GM18502 (cell line): ENCODE data around the gene SULT1A2.
A peak's percentile ranks its signal among the peaks of the same experiment; 100 is the strongest.
"Not testable (repeated sequence)": the region's sequence is repeated elsewhere in the genome, so short reads cannot be mapped to it uniquely, and the experiment has no call there.

Experiments
- ATAC-seq: cut with Tn5 transposase; IDR thresholded peaks from one replicate; pipeline ENCODE4 v1.9.1; 2021; ENCODE audit warnings: mild to moderate bottlenecking; ENCODE audit not compliant: unreplicated experiment, poor library complexity

Gene SULT1A2

GRCh38 chr16:28562199-28562598 lies 34.7 kb downstream of the SULT1A2 start:
- ATAC-seq, result no peak

DNA sequence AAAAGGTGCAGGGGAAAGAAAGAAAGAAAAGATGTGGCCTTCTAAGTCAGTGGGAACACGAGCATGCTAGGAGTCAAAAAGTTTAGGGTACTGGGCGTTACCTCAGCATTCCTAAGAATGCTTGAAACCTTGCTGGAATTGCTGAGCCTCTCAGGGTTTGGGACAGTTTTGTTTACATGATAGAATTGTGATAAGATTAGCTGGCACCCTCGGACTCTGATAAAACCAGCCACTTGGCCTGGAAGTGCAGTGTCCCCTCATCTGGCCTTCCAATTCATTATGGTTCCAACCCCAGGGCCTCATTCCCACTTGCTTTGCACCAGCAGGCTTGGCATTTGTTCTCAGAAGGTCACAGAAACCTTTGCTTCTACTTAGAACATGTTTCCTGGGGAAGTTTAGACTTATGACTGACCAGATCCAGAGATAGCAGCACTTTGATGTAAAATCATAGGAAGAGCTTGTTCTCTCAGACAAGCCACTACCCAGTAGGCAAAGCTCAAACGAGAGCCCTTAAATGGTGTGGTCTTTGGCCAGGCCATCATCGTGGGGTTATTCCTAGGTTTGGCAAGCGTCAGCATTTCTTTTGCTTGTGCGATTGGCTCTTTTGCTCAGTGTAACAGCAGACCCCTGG lies 35.2 kb downstream of the SULT1A2 start:
- no peak for ATAC-seq

- no peak for ATAC-seq
Measured at GRCh38 chr16:28558456-28558855, 38.4 kb downstream of the SULT1A2 start.

- ATAC-seq, result no peak
Measured at GRCh38 chr16:28556914-28557320, 39.9 kb downstream of the SULT1A2 start.

DNA sequence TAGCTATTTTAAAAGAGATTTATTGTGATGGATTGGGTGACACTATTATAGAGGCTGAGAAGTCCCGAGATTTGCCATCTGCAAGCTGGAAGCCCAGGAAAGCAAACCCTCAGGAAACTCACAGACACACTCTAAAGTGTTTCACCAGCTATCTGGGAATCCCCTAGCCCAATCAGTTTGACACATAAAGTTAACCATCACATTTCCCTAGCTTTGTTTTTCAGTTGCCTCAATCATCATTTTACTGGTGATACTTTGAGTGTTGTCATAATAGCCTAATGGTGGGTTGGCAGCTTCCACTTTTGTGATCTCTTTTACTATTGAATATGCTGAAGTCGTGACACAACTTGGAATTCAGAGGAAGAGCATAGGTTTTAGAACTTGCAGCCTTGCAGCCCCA lies 41.3 kb downstream of the SULT1A2 start:
- ATAC-seq, result no peak

DNA sequence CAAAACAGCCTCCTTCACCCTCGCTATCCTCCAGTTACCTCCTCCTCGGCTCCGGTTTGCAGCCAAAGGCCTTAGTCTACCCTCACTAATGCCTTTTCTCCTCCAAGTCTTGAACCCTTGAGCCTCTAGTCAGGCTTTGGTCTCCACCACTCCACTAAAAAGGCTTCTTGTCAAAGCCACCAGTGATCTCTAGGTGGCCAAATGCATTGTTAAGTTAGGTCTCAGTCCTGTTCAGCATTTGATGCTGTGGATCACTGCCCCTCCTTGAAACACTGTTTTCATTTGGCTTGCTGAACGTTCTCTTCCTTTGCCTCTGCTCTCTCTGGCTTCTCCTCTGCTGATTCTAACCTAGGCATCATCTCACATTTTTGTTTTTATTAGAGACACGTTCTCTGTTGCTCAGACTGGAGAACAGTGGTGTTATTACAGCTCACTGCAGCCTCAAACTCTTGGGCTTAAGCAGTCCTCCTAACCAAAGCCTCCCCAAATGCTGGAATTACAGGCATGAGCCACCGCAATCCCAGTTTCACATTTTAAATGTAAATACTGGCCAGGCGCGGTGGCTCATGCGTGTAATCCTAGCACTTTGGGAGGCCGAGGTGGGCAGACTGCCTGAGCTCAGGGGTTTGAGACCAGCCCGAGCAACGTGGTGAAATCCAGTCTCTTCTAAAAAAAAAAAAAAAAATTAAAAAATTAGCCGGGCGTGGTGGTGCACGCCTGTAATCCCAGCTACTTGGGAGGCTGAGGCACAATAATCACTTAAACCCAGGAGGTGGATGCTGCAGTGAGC lies 42.0 kb downstream of the SULT1A2 start:
- no peak for ATAC-seq

DNA sequence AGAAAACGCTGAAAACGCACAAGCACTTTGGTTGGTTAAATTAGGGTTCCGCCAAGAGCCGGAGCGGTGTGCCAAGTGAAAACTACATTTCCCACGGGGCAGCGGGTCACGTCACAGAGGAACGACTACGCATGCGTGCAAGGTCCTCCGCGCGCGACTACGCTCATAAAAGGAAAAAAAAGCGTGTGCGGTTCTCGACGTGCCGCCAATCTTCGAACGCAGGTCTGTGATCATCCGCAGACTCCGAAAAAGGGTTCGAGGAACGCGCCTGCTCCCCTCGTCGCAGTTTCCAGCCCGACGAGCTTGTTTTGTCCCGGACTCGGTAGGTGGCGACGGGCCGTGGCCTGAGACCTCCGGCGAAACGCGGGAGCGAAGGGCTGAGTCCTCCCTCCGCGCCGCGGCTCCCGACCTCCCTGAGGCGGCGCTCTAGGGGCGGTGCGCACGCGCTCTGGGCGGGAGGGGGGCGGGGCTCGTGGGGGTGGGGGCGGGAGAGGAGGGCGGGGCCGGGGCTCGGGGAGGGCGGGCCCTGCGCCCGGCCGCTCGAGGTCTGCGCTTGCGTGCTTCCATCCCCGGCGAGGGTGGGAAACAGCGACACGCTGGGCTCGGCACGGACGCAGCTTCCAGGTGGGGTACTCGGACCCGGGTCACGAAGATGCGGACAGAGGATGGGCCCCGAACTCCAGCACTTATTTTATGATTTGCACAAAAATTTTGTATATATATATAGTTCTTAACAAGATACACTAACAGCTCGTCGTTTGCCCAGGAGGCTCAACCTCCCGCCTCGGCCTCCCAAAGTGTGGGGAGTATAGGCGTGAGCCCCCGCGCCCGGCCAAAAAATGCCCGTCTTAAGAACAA lies 42.8 kb downstream of the SULT1A2 start, which contains the start of gene SGF29:
Gene SGF29 (plus strand): TSS at position 145 of the 858 bp plus-strand sequence. CDS start 27,150 bp downstream, outside the sequence.
- peak; percentile 79 for ATAC-seq

DNA sequence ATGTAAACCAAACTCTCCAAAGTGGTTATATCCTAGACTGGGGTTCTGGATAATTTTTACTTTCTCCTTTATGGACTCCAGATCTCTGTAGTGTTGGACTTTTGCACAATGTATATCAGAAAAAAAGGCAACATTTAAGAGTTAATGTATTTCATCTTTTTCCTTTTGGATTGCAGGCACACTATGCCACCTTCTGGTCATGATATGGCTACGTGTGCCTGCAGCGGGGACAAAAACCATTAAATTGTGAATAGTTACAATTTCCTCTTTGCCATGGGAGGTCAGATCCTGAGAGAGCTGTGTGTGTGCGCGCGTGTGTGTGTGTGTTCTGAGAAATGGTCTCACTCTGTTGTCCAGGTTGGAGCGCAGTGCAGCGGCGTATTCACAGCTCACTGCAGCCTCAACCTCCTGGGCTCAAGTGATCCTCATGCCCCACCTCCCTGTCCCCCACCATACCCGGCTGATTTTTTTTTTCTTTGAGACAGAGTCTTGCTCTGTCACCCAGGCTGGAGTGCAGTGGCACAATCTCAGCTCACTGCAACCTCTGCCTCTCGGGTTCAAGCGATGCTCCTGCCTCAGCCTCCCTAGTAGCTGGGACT lies 47.5 kb downstream of the SULT1A2 start:
- ATAC-seq, result no peak

DNA sequence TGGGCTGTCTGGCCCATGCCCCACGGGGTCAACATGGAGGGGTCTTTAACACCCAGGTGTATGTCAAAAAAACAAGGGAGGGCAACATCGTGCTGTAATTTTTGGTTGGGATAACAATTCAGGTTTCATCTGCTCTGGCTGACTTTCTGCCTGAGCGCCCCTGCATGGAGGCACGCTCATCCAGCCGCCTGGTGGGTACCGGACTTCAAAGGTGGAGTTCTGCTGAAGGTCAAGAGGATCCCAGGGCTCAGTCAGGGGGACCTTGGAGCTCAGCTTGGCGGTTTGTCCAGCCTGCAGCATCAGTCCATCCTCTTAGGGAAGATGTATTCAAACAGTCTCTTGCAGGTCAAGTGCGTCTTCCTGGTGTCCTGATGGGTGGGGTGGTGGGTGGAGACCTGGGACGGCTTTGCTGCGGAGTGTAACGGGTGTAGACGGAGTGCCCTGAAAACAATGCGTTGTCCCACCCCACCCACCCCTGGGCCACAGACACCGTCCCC lies 48.5 kb downstream of the SULT1A2 start:
- ATAC-seq, result no peak

- ATAC-seq, result no peak
Measured at GRCh38 chr16:28546626-28547025, 50.2 kb downstream of the SULT1A2 start.

DNA sequence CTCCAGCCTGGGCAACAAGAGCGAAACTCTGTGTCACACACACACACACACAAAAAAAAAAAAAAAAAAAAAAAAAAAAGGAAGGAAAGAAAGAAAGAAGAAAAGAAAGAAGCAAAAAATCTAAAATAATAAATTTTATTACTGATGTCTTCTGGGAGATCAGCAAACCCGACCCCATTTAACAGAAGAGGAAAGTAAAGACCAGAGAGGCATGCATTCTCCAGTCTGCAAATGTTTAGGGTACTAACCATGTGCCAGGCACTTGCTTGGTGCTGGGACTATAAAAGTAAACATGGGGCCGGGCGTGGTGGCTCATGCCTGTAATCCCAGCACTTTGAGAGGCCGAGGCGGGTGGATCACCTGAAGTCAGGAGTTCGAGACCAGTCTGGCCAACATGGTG lies 50.9 kb downstream of the SULT1A2 start:
- not testable (repeated sequence) for ATAC-seq

DNA sequence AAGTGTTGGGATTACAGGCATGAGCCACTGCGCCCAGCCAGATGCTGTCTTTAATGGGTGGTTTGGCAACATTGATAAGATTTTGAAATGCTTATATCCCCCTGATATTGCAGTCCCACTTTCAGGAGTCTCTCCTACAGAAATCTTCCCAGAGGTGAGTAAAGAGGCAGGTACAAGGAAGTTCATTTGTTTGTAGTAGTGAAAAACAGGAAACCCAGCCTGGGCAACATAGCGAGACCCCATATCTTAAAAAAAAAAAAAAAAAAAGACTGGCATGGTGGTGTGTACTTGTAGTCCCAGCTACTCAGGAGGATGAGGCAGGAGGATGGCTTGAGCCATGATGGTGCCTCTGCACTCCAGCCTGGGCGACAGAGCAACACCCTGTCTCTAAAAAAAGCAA lies 51.9 kb downstream of the SULT1A2 start:
- ATAC-seq, result no peak

DNA sequence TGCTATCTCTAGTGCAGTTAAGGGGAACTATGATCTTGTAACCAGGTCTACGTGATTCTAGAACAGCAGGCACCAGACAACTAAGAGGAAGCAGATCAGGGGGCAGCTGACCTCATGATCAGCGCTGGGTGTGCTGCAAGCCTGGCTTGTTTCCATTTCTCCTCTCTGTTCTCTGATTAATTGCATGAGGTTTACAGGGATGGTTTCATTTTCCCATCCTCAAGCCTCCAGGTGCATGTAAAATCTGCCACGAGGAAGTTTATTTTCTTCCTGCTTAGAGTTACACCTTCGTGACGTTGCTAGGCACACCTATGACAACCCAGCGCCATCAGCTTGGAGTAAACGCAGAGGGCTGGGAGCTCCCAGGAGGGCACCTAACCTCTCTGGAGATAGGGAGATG lies 53.8 kb downstream of the SULT1A2 start:
- ATAC-seq, result no peak

- ATAC-seq, result no peak
Measured at GRCh38 chr16:28542646-28543045, 54.2 kb downstream of the SULT1A2 start.
